ENCODE data around the gene LMAN2L.

The LMAN2L gene

DNA sequence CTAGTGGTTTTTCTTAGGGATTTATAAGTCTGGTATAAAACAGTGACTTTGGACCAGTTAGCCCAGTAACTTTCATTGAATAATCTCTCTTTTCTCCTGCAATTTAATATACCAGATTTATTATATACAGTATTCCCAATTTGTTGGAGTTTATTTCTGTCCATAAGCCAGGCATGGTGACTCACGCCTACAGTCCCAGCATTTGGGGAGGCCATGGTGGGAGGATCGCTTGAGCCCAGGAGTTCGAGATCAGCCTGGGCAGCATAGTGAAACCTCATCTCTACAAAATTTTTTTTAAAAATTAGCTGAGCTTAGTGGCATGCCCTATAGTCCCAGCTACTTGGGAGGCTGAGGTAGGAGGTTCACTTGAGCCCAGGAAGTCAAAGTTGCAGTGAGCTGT lies 47.5 kb upstream of the LMAN2L start:
- H3K4me3 ChIP-seq (ENCODE audit: low read depth in 1 of 2, low read length in 2 of 2): no peak overlapping the region
- no peaks in the 10 kb centered on the region for H4K20me1 ChIP-seq (ENCODE audit: insufficient read depth, low read length)
- H2AFZ ChIP-seq (ENCODE audit: low read depth, low read length): no peak overlapping the region
- no peaks in the 10 kb centered on the region for H3K27me3 ChIP-seq (ENCODE audit: insufficient read depth, low read length, poor library complexity)
- no peak overlapping the region for H3K27ac ChIP-seq (ENCODE audit: low read length)
- no peak for ATAC-seq (ENCODE audit: insufficient read depth, low read depth)
- no peaks in the 10 kb centered on the region for H3K36me3 ChIP-seq (ENCODE audit: insufficient read depth, low read length)
- H3K4me1 ChIP-seq (ENCODE audit: insufficient read depth, low read length): no peaks in the 10 kb centered on the region
- H3K9me3 ChIP-seq (ENCODE audit: insufficient read depth, low read length, severe bottlenecking): no peaks in the 10 kb centered on the region
- no peak for DNase-seq
- TF ChIP-seq, protein P1, sequence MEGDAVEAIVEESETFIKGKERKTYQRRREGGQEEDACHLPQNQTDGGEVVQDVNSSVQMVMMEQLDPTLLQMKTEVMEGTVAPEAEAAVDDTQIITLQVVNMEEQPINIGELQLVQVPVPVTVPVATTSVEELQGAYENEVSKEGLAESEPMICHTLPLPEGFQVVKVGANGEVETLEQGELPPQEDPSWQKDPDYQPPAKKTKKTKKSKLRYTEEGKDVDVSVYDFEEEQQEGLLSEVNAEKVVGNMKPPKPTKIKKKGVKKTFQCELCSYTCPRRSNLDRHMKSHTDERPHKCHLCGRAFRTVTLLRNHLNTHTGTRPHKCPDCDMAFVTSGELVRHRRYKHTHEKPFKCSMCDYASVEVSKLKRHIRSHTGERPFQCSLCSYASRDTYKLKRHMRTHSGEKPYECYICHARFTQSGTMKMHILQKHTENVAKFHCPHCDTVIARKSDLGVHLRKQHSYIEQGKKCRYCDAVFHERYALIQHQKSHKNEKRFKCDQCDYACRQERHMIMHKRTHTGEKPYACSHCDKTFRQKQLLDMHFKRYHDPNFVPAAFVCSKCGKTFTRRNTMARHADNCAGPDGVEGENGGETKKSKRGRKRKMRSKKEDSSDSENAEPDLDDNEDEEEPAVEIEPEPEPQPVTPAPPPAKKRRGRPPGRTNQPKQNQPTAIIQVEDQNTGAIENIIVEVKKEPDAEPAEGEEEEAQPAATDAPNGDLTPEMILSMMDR (IDR thresholded peaks at IDR 0.05; ENCODE audit: borderline replicate concordance, extremely low read depth, low read length, poor library complexity, severe bottlenecking): no peak
- TF ChIP-seq EZH2 (IDR thresholded peaks at IDR 0.05; ENCODE audit: borderline replicate concordance, low read depth, low read length, severe bottlenecking): no peak
- H3K4me2 ChIP-seq (ENCODE audit: insufficient read depth, low read length): no peak overlapping the region
- no peak overlapping the region for H3K9ac ChIP-seq (ENCODE audit: low read depth, low read length)
- H3K79me2 ChIP-seq (ENCODE audit: insufficient read depth, low read length): no peaks in the 10 kb centered on the region

DNA sequence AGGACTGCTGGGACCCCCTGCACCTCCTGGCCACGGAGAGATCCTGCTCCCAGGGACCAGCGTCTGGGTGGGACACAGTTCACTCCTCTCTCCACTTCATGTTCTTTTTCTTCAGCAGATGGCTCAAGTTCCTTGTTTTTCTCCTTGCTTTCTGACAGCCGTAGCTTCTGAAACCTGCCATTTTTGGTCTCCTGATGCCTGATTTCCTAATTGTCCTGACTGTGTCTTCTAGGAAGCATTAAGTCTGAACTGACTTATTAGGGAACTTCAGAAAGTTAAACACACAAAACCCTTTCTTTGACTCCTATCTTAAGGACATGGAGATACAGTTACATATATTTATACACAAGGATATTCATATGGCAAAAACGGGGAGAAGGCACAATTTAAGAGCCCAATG lies 43.5 kb upstream of the LMAN2L start:
- Histone ChIP-seq H2AFZ (ENCODE audit: low read depth, low read length) (no peak overlapping the region), H3K4me1 (ENCODE audit: insufficient read depth, low read length) (no peaks in the 10 kb centered on the region), H3K4me2 (ENCODE audit: insufficient read depth, low read length) (no peak overlapping the region), H3K9me3 (ENCODE audit: insufficient read depth, low read length, severe bottlenecking) (no peaks in the 10 kb centered on the region), H3K79me2 (ENCODE audit: insufficient read depth, low read length) (no peaks in the 10 kb centered on the region), H3K9ac (ENCODE audit: low read depth, low read length) (no peak overlapping the region), H3K36me3 (ENCODE audit: insufficient read depth, low read length) (no peaks in the 10 kb centered on the region), H4K20me1 (ENCODE audit: insufficient read depth, low read length) (no peaks in the 10 kb centered on the region), H3K27me3 (ENCODE audit: insufficient read depth, low read length, poor library complexity) (no peaks in the 10 kb centered on the region), H3K27ac (ENCODE audit: low read length) (no peak overlapping the region), H3K4me3 (ENCODE audit: low read depth in 1 of 2, low read length in 2 of 2) (no peak overlapping the region)
- DNase-seq: no peak
- no peak for ATAC-seq (ENCODE audit: insufficient read depth, low read depth)
- TF ChIP-seq, protein P1 (IDR thresholded peaks at IDR 0.05; ENCODE audit: borderline replicate concordance, extremely low read depth, low read length, poor library complexity, severe bottlenecking): no peak
- no peak for TF ChIP-seq EZH2 (IDR thresholded peaks at IDR 0.05; ENCODE audit: borderline replicate concordance, low read depth, low read length, severe bottlenecking)

GRCh38 chr2:96775160-96775559 lies 35.3 kb upstream of the LMAN2L start:
- Histone ChIP-seq H3K27me3 (ENCODE audit: insufficient read depth, low read length, poor library complexity) (no peaks in the 10 kb centered on the region), H3K4me2 (ENCODE audit: insufficient read depth, low read length) (no peak overlapping the region), H4K20me1 (ENCODE audit: insufficient read depth, low read length) (no peaks in the 10 kb centered on the region), H2AFZ (ENCODE audit: low read depth, low read length) (no peak overlapping the region), H3K9ac (ENCODE audit: low read depth, low read length) (no peak overlapping the region), H3K9me3 (ENCODE audit: insufficient read depth, low read length, severe bottlenecking) (no peaks in the 10 kb centered on the region), H3K79me2 (ENCODE audit: insufficient read depth, low read length) (peaks cover 20% of the 10 kb centered on the region; the same call in 1 of the 2 replicates), H3K4me3 (ENCODE audit: low read depth in 1 of 2, low read length in 2 of 2) (no peak overlapping the region), H3K36me3 (ENCODE audit: insufficient read depth, low read length) (peaks cover 6% of the 10 kb centered on the region; the same call in 1 of the 2 replicates), H3K27ac (ENCODE audit: low read length) (no peak overlapping the region), H3K4me1 (ENCODE audit: insufficient read depth, low read length) (peaks cover 25% of the 10 kb centered on the region)
- no peak for DNase-seq
- TF ChIP-seq, protein P1 (IDR thresholded peaks at IDR 0.05; ENCODE audit: borderline replicate concordance, extremely low read depth, low read length, poor library complexity, severe bottlenecking): no peak
- TF ChIP-seq EZH2 (IDR thresholded peaks at IDR 0.05; ENCODE audit: borderline replicate concordance, low read depth, low read length, severe bottlenecking): no peak
- no peak for ATAC-seq (ENCODE audit: insufficient read depth, low read depth)
